HepG2 (cell line): Measurements from ENCODE around the gene RFX2. TPM values are rescaled to one million over a fixed set of nuclear protein-coding genes. Genes with fewer than 3 reads are reported as not detected.

Source experiments
- BORCS8-MEF2B ChIP-seq: sonication (generic); formaldehyde crosslinking; IDR thresholded peaks from 2 replicates; pipeline ENCODE4 v1.8.0; 2022; ENCODE audit warnings: mild to moderate bottlenecking, missing genetic modification reagents
- FOXP4 ChIP-seq: sonication (generic); formaldehyde crosslinking; IDR thresholded peaks from 2 replicates; pipeline ENCODE4 v1.4.0; 2020; ENCODE audit warnings: missing genetic modification reagents
- NBN ChIP-seq: fragments of 450-650 bp; conservative IDR thresholded peaks from 2 replicates; pipeline ENCODE4 v1.6.1; 2017
- PPARG ChIP-seq: conservative IDR thresholded peaks from 2 replicates; pipeline ENCODE4 v1.6.1; 2016; ENCODE audit warnings: missing biosample characterization, missing genetic modification reagents
- SP1 ChIP-seq, 2 experiments: fragments of 450-650 bp in 1 of 2; sonication (generic) in 1 of 2; formaldehyde crosslinking in 1 of 2; IDR thresholded peaks; 2 replicates each; pipeline versions ENCODE4 v1.4.0 to v1.6.1; 2016 to 2020; ENCODE audit warnings: missing genetic modification reagents in 1 of 2
- THAP7 ChIP-seq: sonication (generic); formaldehyde crosslinking; IDR thresholded peaks from 2 replicates; pipeline ENCODE4 v1.8.1; 2023; ENCODE audit warnings: mild to moderate bottlenecking, missing genetic modification reagents
- YEATS2 ChIP-seq: sonication (generic); formaldehyde crosslinking; IDR thresholded peaks from 2 replicates; pipeline ENCODE4 v1.4.0; 2020; ENCODE audit warnings: missing genetic modification reagents, borderline replicate concordance
- ZNF121 ChIP-seq: sonication (generic); formaldehyde crosslinking; IDR thresholded peaks from 2 replicates; pipeline ENCODE4 v1.5.0; 2020; ENCODE audit warnings: mild to moderate bottlenecking, missing genetic modification reagents
- ZNF24 ChIP-seq: fragments of 450-650 bp; IDR thresholded peaks from 2 replicates; pipeline ENCODE4 v1.6.1; 2017; ENCODE audit warnings: antibody characterized with exemption, mild to moderate bottlenecking
- ZNF761 ChIP-seq: sonication (generic); formaldehyde crosslinking; conservative IDR thresholded peaks from 2 replicates; pipeline ENCODE4 v1.4.0; 2020; ENCODE audit warnings: mild to moderate bottlenecking, missing genetic modification reagents
- polyA plus RNA-seq, 8 experiments: library from polyadenylated mRNA; depleted of rRNA in 3 of 8; stranded (reverse) in 7 of 8; unstranded in 1 of 8; fragments of >200 nt; fragmentation: Illumina TruSeq in 4 of 8; extraction: Trizol in 4 of 8; gene quantifications; 2 replicates each; pipeline versions ENCODE4 v1.2.1 to v1.2.3, GENCODE V29; 2011 to 2016; ENCODE audit warnings: low read depth in 4 of 8, missing spikeins in 1 of 8, mixed read lengths in 1 of 8; ENCODE audit not compliant: insufficient read depth in 1 of 8
- total RNA-seq, 5 experiments: library from RNA; depleted of rRNA; stranded (reverse); fragments of >200 nt; fragmentation: Illumina TruSeq; extraction: Trizol; gene quantifications; 2 replicates each; pipeline ENCODE4 v1.2.3, GENCODE V29; 2016; ENCODE audit warnings: low read depth in 1 of 5
- TF ChIP-seq, protein P1 (sequence below): sonication (generic); formaldehyde crosslinking; IDR thresholded peaks from 2 replicates; pipeline ENCODE4 v1.4.0; 2020; ENCODE audit warnings: missing genetic modification reagents, borderline replicate concordance
- TF ChIP-seq, protein P2 (sequence below): sonication (generic); formaldehyde crosslinking; IDR thresholded peaks from 2 replicates; pipeline ENCODE4 v1.5.0; 2020; ENCODE audit warnings: missing genetic modification reagents, mild to moderate bottlenecking, borderline replicate concordance
- TF ChIP-seq, protein P3 (sequence below): IDR thresholded peaks from 2 replicates; pipeline ENCODE4 v1.6.1; 2016
- TF ChIP-seq, protein P4 (sequence below): sonication (generic); formaldehyde crosslinking; IDR thresholded peaks from 2 replicates; pipeline ENCODE4 v1.5.0; 2020; ENCODE audit warnings: missing genetic modification reagents

RFX2 gene
- total and polyA plus RNA-seq, 2 of the 13 experiments (the other 11 are each of a cell fraction or from before 2014, with no cell fraction given) = 2.8 to 3.3 TPM

GRCh38 chr19:5961969-5962945 is 148.0 kb downstream of the RFX2 start (continued):
- TF ChIP-seq, protein P1, sequence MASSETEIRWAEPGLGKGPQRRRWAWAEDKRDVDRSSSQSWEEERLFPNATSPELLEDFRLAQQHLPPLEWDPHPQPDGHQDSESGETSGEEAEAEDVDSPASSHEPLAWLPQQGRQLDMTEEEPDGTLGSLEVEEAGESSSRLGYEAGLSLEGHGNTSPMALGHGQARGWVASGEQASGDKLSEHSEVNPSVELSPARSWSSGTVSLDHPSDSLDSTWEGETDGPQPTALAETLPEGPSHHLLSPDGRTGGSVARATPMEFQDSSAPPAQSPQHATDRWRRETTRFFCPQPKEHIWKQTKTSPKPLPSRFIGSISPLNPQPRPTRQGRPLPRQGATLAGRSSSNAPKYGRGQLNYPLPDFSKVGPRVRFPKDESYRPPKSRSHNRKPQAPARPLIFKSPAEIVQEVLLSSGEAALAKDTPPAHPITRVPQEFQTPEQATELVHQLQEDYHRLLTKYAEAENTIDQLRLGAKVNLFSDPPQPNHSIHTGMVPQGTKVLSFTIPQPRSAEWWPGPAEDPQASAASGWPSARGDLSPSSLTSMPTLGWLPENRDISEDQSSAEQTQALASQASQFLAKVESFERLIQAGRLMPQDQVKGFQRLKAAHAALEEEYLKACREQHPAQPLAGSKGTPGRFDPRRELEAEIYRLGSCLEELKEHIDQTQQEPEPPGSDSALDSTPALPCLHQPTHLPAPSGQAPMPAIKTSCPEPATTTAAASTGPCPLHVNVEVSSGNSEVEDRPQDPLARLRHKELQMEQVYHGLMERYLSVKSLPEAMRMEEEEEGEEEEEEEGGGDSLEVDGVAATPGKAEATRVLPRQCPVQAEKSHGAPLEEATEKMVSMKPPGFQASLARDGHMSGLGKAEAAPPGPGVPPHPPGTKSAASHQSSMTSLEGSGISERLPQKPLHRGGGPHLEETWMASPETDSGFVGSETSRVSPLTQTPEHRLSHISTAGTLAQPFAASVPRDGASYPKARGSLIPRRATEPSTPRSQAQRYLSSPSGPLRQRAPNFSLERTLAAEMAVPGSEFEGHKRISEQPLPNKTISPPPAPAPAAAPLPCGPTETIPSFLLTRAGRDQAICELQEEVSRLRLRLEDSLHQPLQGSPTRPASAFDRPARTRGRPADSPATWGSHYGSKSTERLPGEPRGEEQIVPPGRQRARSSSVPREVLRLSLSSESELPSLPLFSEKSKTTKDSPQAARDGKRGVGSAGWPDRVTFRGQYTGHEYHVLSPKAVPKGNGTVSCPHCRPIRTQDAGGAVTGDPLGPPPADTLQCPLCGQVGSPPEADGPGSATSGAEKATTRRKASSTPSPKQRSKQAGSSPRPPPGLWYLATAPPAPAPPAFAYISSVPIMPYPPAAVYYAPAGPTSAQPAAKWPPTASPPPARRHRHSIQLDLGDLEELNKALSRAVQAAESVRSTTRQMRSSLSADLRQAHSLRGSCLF = no peak
- TF ChIP-seq SP1 (IDR thresholded peaks at IDR 0.05) = no peak
- TF ChIP-seq SP1 (CRISPR knock-in tag; IDR thresholded peaks at IDR 0.05) = no peak
- TF ChIP-seq, protein P2, sequence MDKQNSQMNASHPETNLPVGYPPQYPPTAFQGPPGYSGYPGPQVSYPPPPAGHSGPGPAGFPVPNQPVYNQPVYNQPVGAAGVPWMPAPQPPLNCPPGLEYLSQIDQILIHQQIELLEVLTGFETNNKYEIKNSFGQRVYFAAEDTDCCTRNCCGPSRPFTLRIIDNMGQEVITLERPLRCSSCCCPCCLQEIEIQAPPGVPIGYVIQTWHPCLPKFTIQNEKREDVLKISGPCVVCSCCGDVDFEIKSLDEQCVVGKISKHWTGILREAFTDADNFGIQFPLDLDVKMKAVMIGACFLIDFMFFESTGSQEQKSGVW (CRISPR knock-in tag) = no peak
- TF ChIP-seq NBN = no peak
- TF ChIP-seq BORCS8-MEF2B (CRISPR knock-in tag) = peak; percentile 87
- TF ChIP-seq, protein P3, sequence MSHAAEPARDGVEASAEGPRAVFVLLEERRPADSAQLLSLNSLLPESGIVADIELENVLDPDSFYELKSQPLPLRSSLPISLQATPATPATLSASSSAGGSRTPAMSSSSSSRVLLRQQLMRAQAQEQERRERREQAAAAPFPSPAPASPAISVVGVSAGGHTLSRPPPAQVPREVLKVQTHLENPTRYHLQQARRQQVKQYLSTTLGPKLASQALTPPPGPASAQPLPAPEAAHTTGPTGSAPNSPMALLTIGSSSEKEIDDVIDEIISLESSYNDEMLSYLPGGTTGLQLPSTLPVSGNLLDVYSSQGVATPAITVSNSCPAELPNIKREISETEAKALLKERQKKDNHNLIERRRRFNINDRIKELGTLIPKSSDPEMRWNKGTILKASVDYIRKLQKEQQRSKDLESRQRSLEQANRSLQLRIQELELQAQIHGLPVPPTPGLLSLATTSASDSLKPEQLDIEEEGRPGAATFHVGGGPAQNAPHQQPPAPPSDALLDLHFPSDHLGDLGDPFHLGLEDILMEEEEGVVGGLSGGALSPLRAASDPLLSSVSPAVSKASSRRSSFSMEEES (CRISPR knock-in tag) = peak; percentile 92
- peak; percentile 60; the same call in 1 of the 2 replicates for TF ChIP-seq ZNF761 (CRISPR knock-in tag)
- TF ChIP-seq FOXP4 = peak; percentile 99
- TF ChIP-seq, protein P4, sequence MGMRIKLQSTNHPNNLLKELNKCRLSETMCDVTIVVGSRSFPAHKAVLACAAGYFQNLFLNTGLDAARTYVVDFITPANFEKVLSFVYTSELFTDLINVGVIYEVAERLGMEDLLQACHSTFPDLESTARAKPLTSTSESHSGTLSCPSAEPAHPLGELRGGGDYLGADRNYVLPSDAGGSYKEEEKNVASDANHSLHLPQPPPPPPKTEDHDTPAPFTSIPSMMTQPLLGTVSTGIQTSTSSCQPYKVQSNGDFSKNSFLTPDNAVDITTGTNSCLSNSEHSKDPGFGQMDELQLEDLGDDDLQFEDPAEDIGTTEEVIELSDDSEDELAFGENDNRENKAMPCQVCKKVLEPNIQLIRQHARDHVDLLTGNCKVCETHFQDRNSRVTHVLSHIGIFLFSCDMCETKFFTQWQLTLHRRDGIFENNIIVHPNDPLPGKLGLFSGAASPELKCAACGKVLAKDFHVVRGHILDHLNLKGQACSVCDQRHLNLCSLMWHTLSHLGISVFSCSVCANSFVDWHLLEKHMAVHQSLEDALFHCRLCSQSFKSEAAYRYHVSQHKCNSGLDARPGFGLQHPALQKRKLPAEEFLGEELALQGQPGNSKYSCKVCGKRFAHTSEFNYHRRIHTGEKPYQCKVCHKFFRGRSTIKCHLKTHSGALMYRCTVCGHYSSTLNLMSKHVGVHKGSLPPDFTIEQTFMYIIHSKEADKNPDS (CRISPR knock-in tag) = peak; percentile 92
- TF ChIP-seq ZNF121 (CRISPR knock-in tag) = no peak
- TF ChIP-seq PPARG (CRISPR knock-in tag) = peak; percentile 66
- TF ChIP-seq ZNF24 = no peak
- TF ChIP-seq THAP7 = no peak; the same call in 1 of the 2 replicates
- peak; percentile 80; the same call in 1 of the 2 replicates for TF ChIP-seq YEATS2 (CRISPR knock-in tag)
